ENCODE data around the gene ZBTB7C.

- no peak for TF ChIP-seq CTCF (IDR thresholded peaks at IDR 0.05; ENCODE audit: low read depth, low read length, missing input control)
- no peak for TF ChIP-seq RAD21 (IDR thresholded peaks at IDR 0.05)
These were observed 27.7 kb upstream of the ZBTB7C start for GRCh38 chr18:48436907-48437306.

Data from liver (tissue), 3 donors.